ENCODE measurements around the gene USP25.

Gene USP25

DNA sequence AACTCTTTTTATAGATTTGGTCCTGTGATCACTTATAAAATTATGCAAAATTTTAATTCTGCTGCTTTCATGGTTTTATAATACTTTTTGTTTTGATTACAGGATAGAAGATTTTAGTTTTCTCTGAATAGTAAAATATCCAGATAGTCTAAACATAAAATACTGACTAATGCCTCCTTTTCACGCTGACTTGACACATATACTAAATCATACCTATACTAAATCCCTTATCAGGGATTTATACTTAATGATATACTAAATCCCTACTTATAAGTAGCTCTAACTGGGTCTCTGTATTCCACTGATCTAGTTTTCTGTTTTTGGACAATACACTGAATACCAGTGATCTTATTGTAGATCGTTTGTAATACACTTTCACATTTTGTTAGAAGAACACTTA lies 128.0 kb downstream of the USP25 start:
- DNase-seq (ENCODE audit: low spot score): no peak

DNA sequence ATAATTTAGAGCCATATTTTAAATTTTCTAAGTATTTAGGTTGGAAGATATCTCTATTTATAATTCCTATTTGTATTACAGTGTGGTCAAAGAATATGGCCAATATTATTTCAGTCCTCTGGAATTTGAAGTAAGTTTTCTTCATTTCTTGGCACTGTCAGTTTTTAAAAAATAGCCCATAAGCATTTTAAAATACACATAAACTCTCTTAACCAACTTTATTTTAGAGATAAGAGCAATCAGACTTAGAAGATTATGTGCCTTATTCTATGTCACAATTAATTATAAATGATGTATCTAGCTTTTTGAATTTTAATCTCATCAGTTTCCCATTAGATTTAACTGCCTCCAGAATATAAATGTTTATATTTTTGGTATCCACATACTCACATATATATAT lies 130.8 kb downstream of the USP25 start:
- no peak for DNase-seq (ENCODE audit: low spot score)

GRCh38 chr21:15868940-15869339 lies 139.2 kb downstream of the USP25 start:
- no peak for DNase-seq (ENCODE audit: low spot score)

GRCh38 chr21:15870819-15871218 lies 141.0 kb downstream of the USP25 start:
- DNase-seq (ENCODE audit: low spot score): no peak

- DNase-seq (ENCODE audit: low spot score): no peak
Measured at GRCh38 chr21:15872236-15872635, 142.5 kb downstream of the USP25 start.

DNA sequence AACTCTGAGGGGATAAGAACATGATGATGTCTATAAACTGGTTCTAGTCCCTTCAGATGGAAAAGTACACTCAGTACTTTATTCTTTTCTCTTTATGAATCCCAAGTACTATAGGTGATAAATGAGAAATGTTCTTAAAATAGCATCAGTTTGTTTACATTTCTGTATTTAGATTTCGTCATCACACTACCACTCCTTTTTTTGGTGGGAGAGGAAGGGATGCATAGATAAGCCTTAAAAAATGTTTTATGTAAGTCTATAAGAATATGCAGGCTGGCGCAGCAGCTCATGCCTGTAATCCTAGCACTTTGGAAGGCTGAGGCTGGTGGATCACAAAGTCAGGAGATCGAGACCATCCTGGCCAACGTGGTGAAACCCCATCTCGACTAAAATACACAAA lies 144.8 kb downstream of the USP25 start:
- no peak for DNase-seq (ENCODE audit: low spot score)

- no peak for DNase-seq (ENCODE audit: low spot score)
Measured at GRCh38 chr21:15875286-15875685, 145.5 kb downstream of the USP25 start.

DNA sequence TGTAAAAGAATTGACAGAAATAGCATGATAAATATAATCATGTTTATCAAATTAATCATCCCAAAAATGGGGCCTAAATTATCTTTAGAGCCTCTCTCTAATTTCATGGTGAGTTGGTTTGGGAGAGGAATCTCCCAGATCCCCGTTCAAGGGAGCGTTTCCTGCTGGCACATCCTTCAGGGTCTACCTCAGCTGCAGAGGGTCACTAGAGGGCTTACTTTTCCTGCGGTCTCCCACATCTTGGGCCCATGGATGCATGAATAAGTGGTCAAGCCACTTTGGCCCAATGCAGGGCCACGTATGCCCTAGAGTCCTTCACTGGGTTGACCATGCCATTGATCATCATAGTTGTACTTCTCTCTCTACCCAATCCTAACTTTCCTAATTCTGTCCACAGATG lies 164.1 kb downstream of the USP25 start:
- no peak for DNase-seq (ENCODE audit: low spot score)

GRCh38 chr21:15894596-15894995 lies 164.8 kb downstream of the USP25 start:
- no peak for DNase-seq (ENCODE audit: low spot score)

GRCh38 chr21:15895142-15896106 lies 165.6 kb downstream of the USP25 start:
- no peak for DNase-seq (ENCODE audit: low spot score)

GRCh38 chr21:15896501-15896900 lies 166.7 kb downstream of the USP25 start:
- DNase-seq (ENCODE audit: low spot score): no peak

- DNase-seq (ENCODE audit: low spot score): no peak
Measured at GRCh38 chr21:15904389-15904788, 174.6 kb downstream of the USP25 start.

GRCh38 chr21:15908187-15908586 lies 178.4 kb downstream of the USP25 start:
- no peak for DNase-seq (ENCODE audit: low spot score)

GRCh38 chr21:15928196-15928595 lies 198.4 kb downstream of the USP25 start:
- DNase-seq (ENCODE audit: low spot score): no peak

GRCh38 chr21:15928686-15929425 lies 199.1 kb downstream of the USP25 start:
- DNase-seq (ENCODE audit: low spot score): no peak

DNA sequence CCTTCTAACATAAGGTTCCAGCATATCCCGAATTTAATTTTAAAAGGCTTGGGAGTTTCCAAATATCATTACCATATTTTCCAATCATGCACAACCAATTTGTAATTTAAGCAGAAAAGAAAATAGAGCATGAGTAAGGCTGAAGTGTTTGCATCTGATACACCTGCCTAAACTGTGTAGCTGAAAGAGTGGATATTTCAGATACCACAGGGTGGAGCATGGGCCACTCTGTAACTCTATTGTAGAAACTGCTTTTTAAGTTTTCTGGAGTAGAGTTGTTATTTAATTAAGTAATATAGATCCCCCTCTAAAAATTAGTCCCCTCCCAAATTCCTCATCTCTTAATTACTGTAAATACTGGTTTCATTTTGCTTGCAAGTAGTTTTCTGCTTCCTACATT lies 199.8 kb downstream of the USP25 start:
- no peak for DNase-seq (ENCODE audit: low spot score)

All from germinal center (tissue), 1 donor.